Uterus (tissue), 4 donors: ENCODE data around the gene IFNL4. TPM values are rescaled to one million over a fixed set of nuclear protein-coding genes. Genes with fewer than 3 reads are reported as not detected.

Source experiments
- total RNA-seq, 4 donors: library from RNA; depleted of rRNA in 3 of 4; stranded (reverse); fragments of >200 nt in 3 of 4; gene quantifications; one replicate each; pipeline versions ENCODE4 v1.1.0 to v1.2.4, GENCODE V29; 2014 to 2023
- donor health status: DM: yes; HTN: yes; CAD: no.

Gene IFNL4
- total RNA-seq, 4 donors from 2014 or later, result 0.90 TPM; not detected in 3

Other genes with a start within 250 kb of the IFNL4 start
- 10 to 100 TPM in 1 of 4 donors, 1 to 10 TPM in 3; 3.4 to 11.3 (median 7.8) TPM for gene FBXO27, start 216.3 kb downstream of the IFNL4 start, total RNA-seq
- under 1 TPM in 1 of 4 donors, not detected in 3; 0.55 TPM for gene ACP7, start 164.5 kb downstream of the IFNL4 start, total RNA-seq
- 10 to 100 TPM in 3 of 4 donors, under 1 TPM in 1; 0.26 to 57.4 (median 24.3) TPM for gene PAK4, start 123.1 kb downstream of the IFNL4 start, total RNA-seq
- gene NCCRP1, start 51.9 kb downstream of the IFNL4 start, total RNA-seq, result not detected
- gene SYCN, start 44.6 kb downstream of the IFNL4 start, total RNA-seq, result not detected
- gene IFNL3, start 3.9 kb downstream of the IFNL4 start, total RNA-seq, result not detected
- gene IFNL2, start 19.5 kb upstream of the IFNL4 start, total RNA-seq, result not detected
- not detected for gene IFNL1, start 47.6 kb upstream of the IFNL4 start, total RNA-seq
- gene LRFN1, start 72.0 kb upstream of the IFNL4 start, total RNA-seq, result 1 to 10 TPM in 2 of 4 donors, not detected in 2; 1.4 to 4.7 TPM
- 10 to 100 TPM; 10.4 to 43.0 (median 18.9) TPM for gene GMFG, start 87.2 kb upstream of the IFNL4 start, total RNA-seq
- gene SAMD4B, start 93.6 kb upstream of the IFNL4 start, total RNA-seq, result 100 to 1,000 TPM in 1 of 4 donors, 10 to 100 TPM in 3; 11.3 to 128 (median 58.6) TPM
- gene PAF1, start 142.2 kb upstream of the IFNL4 start, total RNA-seq, result 10 to 100 TPM; 21.8 to 65.6 (median 33.7) TPM
- gene MED29, start 142.5 kb upstream of the IFNL4 start, total RNA-seq, result 100 to 1,000 TPM in 1 of 4 donors, 10 to 100 TPM in 3; 15.6 to 282 (median 40.8) TPM
- gene ZFP36, start 158.0 kb upstream of the IFNL4 start, total RNA-seq, result 100 to 1,000 TPM in 2 of 4 donors, 10 to 100 TPM in 1, 1 to 10 TPM in 1; 5.0 to 276 (median 145) TPM
- gene PLEKHG2, start 163.8 kb upstream of the IFNL4 start, total RNA-seq, result 100 to 1,000 TPM in 1 of 4 donors, 10 to 100 TPM in 1, 1 to 10 TPM in 2; 5.1 to 120 (median 21.6) TPM
- 1,000 to 10,000 TPM in 3 of 4 donors, 10 to 100 TPM in 1; 50.5 to 6,434 (median 2,757) TPM for gene RPS16, start 187.1 kb upstream of the IFNL4 start, total RNA-seq
- 100 to 1,000 TPM in 1 of 4 donors, 10 to 100 TPM in 3; 11.8 to 119 (median 40.0) TPM for gene SUPT5H, start 196.7 kb upstream of the IFNL4 start, total RNA-seq
- 10 to 100 TPM; 21.0 to 48.6 (median 28.5) TPM for gene TIMM50, start 232.0 kb upstream of the IFNL4 start, total RNA-seq